HepG2 (cell line): Measurements from ENCODE around the gene GRIN3B. TPM values are rescaled to one million over a fixed set of nuclear protein-coding genes. Genes with fewer than 3 reads are reported as not detected.

Experiments
- ATAC-seq: fragments of 200-7000 bp; cut with Tn5 transposase; 3 replicates; pipeline ENCODE4 v1.9.1; 2020; ENCODE audit warnings: mild to moderate bottlenecking, moderate library complexity
- BruUV-seq: library from RNA; stranded (reverse); fragments of 400-500 nt; replicated peaks from 2 replicates; lab custom pipeline; 2021; lab: Mats Ljungman, UMichigan
- CTCF ChIA-PET: fragments of 300-600 bp; formaldehyde crosslinking; extraction: SDS; loops from one replicate; lab custom pipeline; 2021; ENCODE audit warnings: low total read pairs, inconsistent platforms, low intra/inter-chr PET ratio; lab: Yijun Ruan, JAX
- POLR2A ChIA-PET: fragments of 350-600 bp; sonication (Branson Sonifier 250); formaldehyde crosslinking; loops from one replicate; lab custom pipeline; 2020; ENCODE audit warnings: antibody characterized with exemption, inconsistent platforms; lab: Yijun Ruan, JAX
- DNase-seq: peaks from one replicate; pipeline ENCODE4 v3.0.0-alpha.2; 2015; ENCODE audit warnings: low spot score
- FAIRE-seq: peaks from 3 replicates; lab custom pipeline; 2011; peaks lifted over from hg19 to GRCh38; lab: Jason Lieb, UNC
- H2AFZ ChIP-seq: one replicate; pipeline ENCODE4 v1.6.1; 2011; ENCODE audit warnings: low read length, inconsistent platforms
- H3K27ac ChIP-seq: fragments of 300-600 bp; 3 replicates; pipeline ENCODE4 v1.8.0; 2011; ENCODE audit warnings: mixed run types, mild to moderate bottlenecking, mixed read lengths, low read length, inconsistent platforms; ENCODE audit not compliant: insufficient read depth; ENCODE audit errors: extremely low read length
- H3K27me3 ChIP-seq, 2 experiments: fragments of 200-600 bp in 1 of 2; 2 replicates in 1 of 2; 3 replicates in 1 of 2; pipeline versions ENCODE4 v1.6.0 to v1.8.0; 2011; ENCODE audit warnings: low read length in 2 of 2, mild to moderate bottlenecking in 2 of 2, moderate library complexity in 2 of 2, inconsistent platforms in 1 of 2; ENCODE audit not compliant: insufficient read depth in 2 of 2, control insufficient read depth in 1 of 2
- H3K36me3 ChIP-seq, 2 experiments: fragments of 200-600 bp in 1 of 2; replicated peaks in 1 of 2; 2 replicates in 1 of 2; 3 replicates in 1 of 2; pipeline versions ENCODE4 v1.5.1 to v1.8.0; 2011; ENCODE audit warnings: low read length in 2 of 2, inconsistent platforms in 1 of 2; ENCODE audit not compliant: insufficient read depth in 2 of 2, control insufficient read depth in 1 of 2
- H3K4me1 ChIP-seq: 2 replicates; pipeline ENCODE4 v1.5.1; 2012; ENCODE audit warnings: low read length, inconsistent platforms; ENCODE audit not compliant: insufficient read depth
- H3K4me2 ChIP-seq: 2 replicates; pipeline ENCODE4 v1.6.0; 2011; ENCODE audit warnings: low read depth, low read length, inconsistent platforms
- H3K4me3 ChIP-seq, 3 experiments: fragments of 200-600 bp in 1 of 3; sonication (generic), shearing (Covaris generic) in 1 of 3; replicated peaks in 1 of 3; 2 replicates each; pipeline ENCODE4 v1.5.1; 2011 to 2016; ENCODE audit warnings: low read length in 3 of 3, inconsistent platforms in 2 of 3, low read depth in 2 of 3, mild to moderate bottlenecking in 2 of 3, control low read depth in 1 of 3, mixed read lengths in 1 of 3; ENCODE audit not compliant: insufficient read depth in 1 of 3
- H3K79me2 ChIP-seq: one replicate; pipeline ENCODE4 v1.6.1; 2011; ENCODE audit warnings: low read length, inconsistent platforms; ENCODE audit not compliant: insufficient read depth
- H3K9ac ChIP-seq: 2 replicates; pipeline ENCODE4 v1.6.0; 2011; ENCODE audit warnings: mild to moderate bottlenecking, low read depth, low read length, inconsistent platforms; ENCODE audit not compliant: insufficient read depth
- H3K9me3 ChIP-seq: 2 replicates; pipeline ENCODE4 v1.5.1; 2012; ENCODE audit warnings: mild to moderate bottlenecking, low read length
- H4K20me1 ChIP-seq: 2 replicates; pipeline ENCODE4 v1.6.0; 2011; ENCODE audit warnings: inconsistent platforms, mild to moderate bottlenecking, low read length, moderate library complexity; ENCODE audit not compliant: insufficient read depth
- AGO2 ChIP-seq: fragments of 200-400 bp; formaldehyde crosslinking; optimal IDR thresholded peaks from 2 replicates; pipeline ENCODE3; 2017; ENCODE audit warnings: mild to moderate bottlenecking, low read depth, low read length, moderate library complexity
- CTCF ChIP-seq: sonication (generic); formaldehyde crosslinking; IDR thresholded peaks from 2 replicates; pipeline ENCODE4 v1.5.0; 2020; ENCODE audit warnings: mild to moderate bottlenecking, missing genetic modification reagents, moderate library complexity
- POLR2A ChIP-seq, 2 experiments: IDR thresholded peaks; 2 replicates each; pipeline ENCODE4 v1.6.1; 2011; ENCODE audit warnings: low read depth in 2 of 2, low read length in 2 of 2, mild to moderate bottlenecking in 1 of 2, moderate library complexity in 1 of 2; ENCODE audit not compliant: insufficient read depth in 1 of 2
- RBFOX2 ChIP-seq: fragments of 200-400 bp; formaldehyde crosslinking; IDR thresholded peaks from 2 replicates; pipeline ENCODE4 v1.6.1; 2017; ENCODE audit warnings: low read depth, mild to moderate bottlenecking, low read length
- SALL1 ChIP-seq: sonication (generic); formaldehyde crosslinking; IDR thresholded peaks from 2 replicates; pipeline ENCODE4 v1.8.0; 2022; ENCODE audit warnings: mild to moderate bottlenecking, missing genetic modification reagents
- XBP1 ChIP-seq: sonication (generic); formaldehyde crosslinking; IDR thresholded peaks from 2 replicates; pipeline ENCODE4 v1.5.0; 2020; ENCODE audit warnings: missing genetic modification reagents
- ZBTB10 ChIP-seq: sonication (generic); formaldehyde crosslinking; IDR thresholded peaks from 2 replicates; pipeline ENCODE4 v1.4.0; 2020; ENCODE audit warnings: missing genetic modification reagents, borderline replicate concordance
- ZNF296 ChIP-seq: sonication (generic); formaldehyde crosslinking; conservative IDR thresholded peaks from 2 replicates; pipeline ENCODE4 v1.5.0; 2020; ENCODE audit warnings: mild to moderate bottlenecking, missing genetic modification reagents
- ZNF34 ChIP-seq: sonication (generic); formaldehyde crosslinking; IDR thresholded peaks from 2 replicates; pipeline ENCODE4 v1.4.0; 2020; ENCODE audit warnings: mild to moderate bottlenecking, missing genetic modification reagents, borderline replicate concordance
- WGBS: methylation state at CpG from one replicate; pipeline ENCODE4 v1.1.6; 2017; ENCODE audit warnings: low lambda C conversion rate; 5-methylcytosine and 5-hydroxymethylcytosine counted together
- in situ Hi-C: cut with HindIII; loops from 2 replicates; pipeline ENCODE4 v1.10.0; 2017; ENCODE audit warnings: low pct_unique_long_range_greater_than_20kb; ENCODE audit not compliant: extremely low pct_ligation_motif_present
- intact Hi-C: fragments of 100-400 bp; cut with micrococcal nuclease; formaldehyde crosslinking; loops from one replicate; pipeline ENCODE4 v1.10.0; 2022; ENCODE audit not compliant: unreplicated experiment
- polyA plus RNA-seq, 8 experiments: library from polyadenylated mRNA; depleted of rRNA in 3 of 8; stranded (reverse) in 7 of 8; unstranded in 1 of 8; fragments of >200 nt; fragmentation: Illumina TruSeq in 4 of 8; extraction: Trizol in 4 of 8; gene quantifications; 2 replicates each; pipeline versions ENCODE4 v1.2.1 to v1.2.3, GENCODE V29; 2011 to 2016; ENCODE audit warnings: low read depth in 4 of 8, missing spikeins in 1 of 8, mixed read lengths in 1 of 8; ENCODE audit not compliant: insufficient read depth in 1 of 8
- total RNA-seq, 5 experiments: library from RNA; depleted of rRNA; stranded (reverse); fragments of >200 nt; fragmentation: Illumina TruSeq; extraction: Trizol; gene quantifications; 2 replicates each; pipeline ENCODE4 v1.2.3, GENCODE V29; 2016; ENCODE audit warnings: low read depth in 1 of 5

GRIN3B gene
- total and polyA plus RNA-seq, 2 of the 13 experiments (the other 11 are each of a cell fraction or from before 2014, with no cell fraction given): 0.07 to 0.20 TPM

- H3K27me3 ChIP-seq: peaks cover under 1 to 1% of the 10 kb centered on the region in 2 experiments; a peak in 2 of 5 replicates
- intact Hi-C loops (no loop called here), in situ Hi-C loops (no loop called here)
- no peaks in the 10 kb centered on the region for H3K4me1 ChIP-seq
- no peak for FAIRE-seq
- H4K20me1 ChIP-seq: no peaks in the 10 kb centered on the region
- ChIA-PET POLR2A (no interaction called here), CTCF (no interaction called here)
- H3K79me2 ChIP-seq: peaks cover 4% of the 10 kb centered on the region
- H3K4me3 ChIP-seq: no peak overlapping the region
- no peak overlapping the region for H3K27ac ChIP-seq
- no peak overlapping the region for H2AFZ ChIP-seq
- TF ChIP-seq RBFOX2: peak; percentile 33
- no peak for TF ChIP-seq SALL1 (CRISPR knock-in tag)
- TF ChIP-seq AGO2: peak; percentile 67
- no peak for TF ChIP-seq ZNF296 (CRISPR knock-in tag)
- TF ChIP-seq CTCF (CRISPR knock-in tag): peak; percentile 29
- TF ChIP-seq XBP1 (CRISPR knock-in tag): no peak
- TF ChIP-seq POLR2A (IDR thresholded peaks at IDR 0.05; ENCODE audit: insufficient read depth in 1 of 2, low read depth in 2 of 2, low read length in 2 of 2): 0 out of 4 replicates have a peak, but pooled peaks of 1 of the 2 experiments have one; percentile 18
- TF ChIP-seq ZNF34 (CRISPR knock-in tag): no peak
- no peak for TF ChIP-seq ZBTB10 (CRISPR knock-in tag)
- H3K4me2 ChIP-seq: no peak overlapping the region
- no peak for ATAC-seq
- no peaks in the 10 kb centered on the region for H3K9me3 ChIP-seq
- TSS peak; percentile 79 for BruUV-seq
- H3K9ac ChIP-seq: no peak overlapping the region
- H3K36me3 ChIP-seq: peaks cover 11 to 15% of the 10 kb centered on the region in 2 experiments; a peak in 3 of 5 replicates
- WGBS: 98% methylated on average over 19 of the region's 29 CpGs
- no peak for DNase-seq
Measured at GRCh38 chr19:1009981-1010538, 9.8 kb downstream of the GRIN3B start.
